Measurements from ENCODE around the gene NELFA.
"Not testable (repeated sequence)": the region's sequence is repeated elsewhere in the genome, so short reads cannot be mapped to it uniquely, and the experiment has no call there.

Gene NELFA

DNA sequence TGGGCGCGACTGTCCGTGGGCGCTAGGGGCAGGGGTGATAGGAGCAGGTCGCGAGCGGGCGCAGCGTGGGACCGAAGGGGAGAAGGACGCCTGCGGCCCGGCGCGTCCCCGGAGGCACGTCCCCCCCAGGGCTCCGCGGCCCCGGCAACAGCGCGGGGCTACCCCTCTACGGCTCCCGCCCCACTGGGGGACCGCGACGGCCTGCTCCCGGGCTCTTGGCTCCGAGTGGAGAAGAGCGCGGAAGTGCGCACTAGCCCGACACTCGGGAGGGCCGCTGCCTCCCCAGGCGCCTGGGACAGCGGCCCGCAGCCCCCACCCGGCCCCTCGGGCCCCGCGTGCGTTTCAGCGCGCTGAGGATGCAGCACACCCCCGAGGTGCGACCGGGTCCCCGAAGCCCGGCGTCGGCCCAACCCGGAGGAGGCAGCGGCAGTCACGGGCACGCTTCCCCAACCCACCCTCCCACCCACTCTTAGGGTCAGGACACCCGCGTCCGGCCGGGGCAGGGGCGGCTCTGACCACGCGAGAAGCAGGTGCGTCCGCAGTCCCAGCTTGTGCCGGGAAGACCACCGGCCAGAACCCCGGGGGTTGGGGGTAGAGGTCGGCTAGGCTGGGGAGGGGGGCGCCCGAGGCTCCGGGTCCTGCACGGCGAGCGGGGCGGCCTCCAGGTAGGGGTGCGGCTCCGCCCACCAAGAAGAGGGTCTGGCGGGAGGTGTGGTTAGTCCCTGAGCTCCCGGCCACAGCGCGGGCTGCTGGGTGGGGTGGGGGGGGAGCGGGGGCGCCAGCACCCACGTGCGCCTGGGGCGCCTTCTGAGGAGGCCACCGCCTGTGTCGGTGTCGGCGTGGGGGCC, 31.8 kb upstream of the NELFA start:
- no peak for DNase-seq (ENCODE audit: low read depth)

DNA sequence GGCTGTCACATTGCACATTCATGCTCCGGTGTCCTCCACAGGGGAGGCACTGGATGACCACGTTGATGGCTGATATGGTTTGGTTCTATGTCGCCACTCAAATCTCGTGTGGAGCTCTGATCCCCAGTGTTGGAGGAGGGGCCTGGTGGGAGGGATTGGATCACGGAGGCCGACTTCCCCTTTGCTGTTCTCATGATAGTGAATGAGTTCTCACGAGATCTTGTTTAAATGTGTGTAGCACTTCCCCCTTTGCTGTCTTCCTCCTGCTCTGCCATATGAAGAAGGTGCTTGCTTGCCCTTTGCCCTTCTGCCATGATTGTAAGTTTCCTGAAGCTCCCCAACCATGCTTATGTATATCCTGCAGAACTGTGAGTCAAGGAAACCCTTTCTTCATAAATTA, 28.1 kb upstream of the NELFA start:
- no peak for DNase-seq (ENCODE audit: low read depth)

DNA sequence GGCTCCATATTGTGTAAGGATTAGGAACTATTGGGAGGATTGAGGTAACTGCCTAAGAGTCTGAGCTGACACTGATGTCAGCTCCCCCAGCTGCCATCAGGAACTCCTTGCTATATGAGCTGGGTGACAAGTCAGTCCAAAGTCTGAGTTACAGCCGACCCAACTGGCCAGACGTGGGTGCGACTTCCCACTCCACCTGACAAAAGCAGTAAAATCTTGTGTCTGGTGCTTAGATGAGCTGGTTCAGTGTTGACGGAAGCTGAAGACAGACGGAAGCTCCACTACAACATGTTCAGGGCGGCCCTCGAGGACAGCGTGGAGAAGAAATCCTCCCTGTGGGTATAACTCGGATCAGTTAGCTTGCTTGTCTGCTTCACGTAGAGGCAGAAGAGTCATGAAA, 27.6 kb upstream of the NELFA start:
- no peak for DNase-seq (ENCODE audit: low read depth)

DNA sequence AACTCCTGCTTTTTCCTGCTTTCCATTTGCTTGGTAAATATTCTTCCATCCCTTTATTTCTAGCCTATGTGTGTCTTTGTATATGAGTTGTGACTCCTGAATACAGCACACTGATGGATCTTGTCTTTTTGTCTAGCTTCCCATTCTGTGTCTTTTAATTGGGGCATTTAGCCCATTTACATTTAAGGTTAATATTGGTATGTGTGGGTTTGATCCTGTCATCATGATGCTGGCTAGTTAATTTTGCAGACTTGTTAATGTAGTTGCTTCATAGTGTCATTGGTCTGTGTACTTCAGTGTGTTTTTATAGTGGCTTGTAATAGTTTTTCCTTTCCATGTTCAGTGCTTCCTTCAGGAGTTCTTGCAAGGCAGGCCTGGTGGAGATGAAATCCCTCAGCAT, 22.4 kb upstream of the NELFA start:
- DNase-seq (ENCODE audit: low read depth) = not testable (repeated sequence)

DNA sequence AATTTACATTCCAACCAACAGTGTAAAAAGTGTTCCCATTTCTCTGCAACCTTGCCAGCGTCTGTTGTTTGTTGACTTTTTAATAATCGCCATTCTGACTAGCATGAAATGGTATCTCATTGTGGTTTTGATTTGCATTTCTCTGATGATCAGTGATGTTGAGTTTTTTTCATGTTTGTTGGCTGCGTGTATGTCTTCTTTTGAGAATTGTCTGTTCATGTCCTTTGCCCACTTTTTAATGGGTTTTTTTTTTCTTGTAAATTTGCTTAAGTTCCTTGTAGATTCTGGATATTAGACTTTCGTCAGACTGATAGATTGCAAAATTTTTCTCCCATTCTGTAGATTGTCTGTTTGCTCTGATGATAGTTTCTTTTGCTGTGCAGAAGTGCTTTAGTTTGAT, 18.3 kb upstream of the NELFA start:
- not testable (repeated sequence) for DNase-seq (ENCODE audit: low read depth)

DNA sequence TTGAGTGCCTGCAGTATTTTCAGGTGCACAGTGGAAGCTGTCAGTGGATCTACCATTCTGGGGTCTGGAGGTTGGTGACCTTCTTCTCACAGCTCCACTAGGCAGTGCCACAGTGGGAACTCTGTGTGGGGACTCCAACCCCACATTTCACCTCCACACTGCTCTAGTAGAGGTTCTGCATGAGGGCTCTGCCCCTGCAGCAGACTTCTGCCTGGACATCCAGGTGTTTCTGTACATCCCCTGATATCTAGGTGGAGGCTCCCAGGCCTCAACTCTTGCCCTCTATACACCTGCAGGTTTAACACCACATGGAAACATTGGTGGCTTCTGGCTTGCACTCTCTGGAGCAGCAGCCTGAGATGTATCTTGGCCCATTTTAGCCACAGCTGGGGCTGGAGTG, 17.0 kb upstream of the NELFA start:
- DNase-seq (ENCODE audit: low read depth) = no peak

DNA sequence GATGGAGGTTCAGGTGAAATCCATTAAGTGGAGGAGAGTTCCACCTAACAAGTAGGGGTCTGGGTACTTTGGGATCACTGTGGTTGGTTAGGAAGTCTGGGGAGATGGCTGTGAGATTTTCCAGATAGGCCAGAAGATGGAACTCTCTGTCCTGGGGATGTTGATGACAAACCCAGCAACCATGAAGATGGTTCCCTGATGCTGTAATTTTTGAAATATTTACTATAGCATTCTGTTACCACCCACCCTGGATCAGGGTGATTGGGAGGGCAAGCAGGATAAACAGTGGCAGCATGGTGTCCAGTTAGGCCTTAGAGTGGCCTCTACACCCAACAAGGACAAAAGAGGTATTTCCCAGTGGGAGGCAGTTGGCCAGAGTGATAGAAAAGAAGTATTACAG, 15.9 kb upstream of the NELFA start:
- no peak for DNase-seq (ENCODE audit: low read depth)

DNA sequence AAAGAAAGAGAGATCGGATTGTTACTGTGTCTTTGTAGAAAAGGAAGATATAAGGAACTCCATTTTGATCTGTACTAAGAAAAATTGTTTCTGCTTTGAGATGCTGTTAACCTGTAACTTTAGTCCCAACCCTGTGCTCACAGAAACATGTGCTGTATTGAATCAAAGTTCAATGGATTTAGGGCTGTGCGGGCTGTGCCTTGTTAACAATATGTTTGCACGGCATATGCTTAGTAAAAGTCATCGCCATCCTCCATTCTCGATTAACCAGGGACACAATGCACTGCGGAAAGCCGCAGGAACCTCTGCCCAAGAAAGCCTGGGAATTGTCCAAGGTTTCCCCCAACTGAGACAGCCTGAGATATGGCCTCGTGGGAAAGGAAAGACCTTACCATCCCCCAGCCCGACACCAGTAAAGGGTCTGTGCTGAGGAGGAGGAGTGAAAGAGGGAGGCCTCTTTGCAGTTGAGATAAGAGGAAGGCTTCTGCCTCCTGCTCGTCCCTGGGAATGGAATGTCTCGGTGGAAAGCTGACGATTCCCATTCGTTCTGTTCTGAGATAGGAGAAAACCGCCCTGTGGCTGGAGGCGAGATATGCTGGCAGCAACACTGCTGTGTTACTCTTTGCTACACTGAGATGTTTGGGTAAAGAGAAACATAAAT, 12.7 kb upstream of the NELFA start:
- DNase-seq (ENCODE audit: low read depth) = not testable (repeated sequence)

DNA sequence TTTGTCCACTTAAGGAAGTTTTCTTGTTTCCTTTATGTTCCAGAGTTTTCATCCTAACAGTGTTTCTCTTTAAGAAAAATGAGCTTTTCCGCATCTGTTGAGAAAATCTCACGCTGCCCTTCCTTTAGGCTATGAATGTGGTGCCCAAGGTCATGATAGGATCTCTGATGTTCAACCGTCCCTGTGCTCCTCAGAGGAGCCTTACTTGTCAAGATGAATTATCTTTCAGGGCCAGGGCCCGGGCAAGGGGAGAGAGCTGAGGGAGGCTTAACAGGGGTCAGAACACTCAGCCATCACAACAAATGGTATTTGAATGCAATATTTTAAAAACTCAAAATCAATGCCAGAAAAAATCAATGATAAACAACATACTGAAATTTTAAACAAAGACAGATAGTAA, 6.2 kb upstream of the NELFA start:
- no peak for DNase-seq (ENCODE audit: low read depth)

DNA sequence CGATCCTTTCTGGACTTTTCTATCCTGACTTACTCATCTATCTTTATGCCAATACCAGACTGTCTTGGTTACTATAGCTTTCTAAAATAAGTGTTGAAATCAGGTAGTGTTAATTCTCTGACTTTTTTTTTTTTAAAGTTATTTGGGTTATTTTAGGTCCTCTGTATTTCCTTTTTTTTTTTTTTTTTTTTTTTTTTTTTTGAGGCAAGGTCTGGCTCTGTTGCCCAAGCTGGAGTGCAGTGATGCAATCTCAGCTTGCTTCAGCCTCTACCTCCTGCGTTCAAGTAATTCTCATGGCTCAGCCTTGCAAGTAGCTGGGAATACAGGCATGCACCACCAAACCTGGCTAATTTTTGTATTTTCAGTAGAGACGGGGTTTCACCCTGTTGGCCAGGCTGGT, 2.8 kb upstream of the NELFA start:
- DNase-seq (ENCODE audit: low read depth) = no peak

DNA sequence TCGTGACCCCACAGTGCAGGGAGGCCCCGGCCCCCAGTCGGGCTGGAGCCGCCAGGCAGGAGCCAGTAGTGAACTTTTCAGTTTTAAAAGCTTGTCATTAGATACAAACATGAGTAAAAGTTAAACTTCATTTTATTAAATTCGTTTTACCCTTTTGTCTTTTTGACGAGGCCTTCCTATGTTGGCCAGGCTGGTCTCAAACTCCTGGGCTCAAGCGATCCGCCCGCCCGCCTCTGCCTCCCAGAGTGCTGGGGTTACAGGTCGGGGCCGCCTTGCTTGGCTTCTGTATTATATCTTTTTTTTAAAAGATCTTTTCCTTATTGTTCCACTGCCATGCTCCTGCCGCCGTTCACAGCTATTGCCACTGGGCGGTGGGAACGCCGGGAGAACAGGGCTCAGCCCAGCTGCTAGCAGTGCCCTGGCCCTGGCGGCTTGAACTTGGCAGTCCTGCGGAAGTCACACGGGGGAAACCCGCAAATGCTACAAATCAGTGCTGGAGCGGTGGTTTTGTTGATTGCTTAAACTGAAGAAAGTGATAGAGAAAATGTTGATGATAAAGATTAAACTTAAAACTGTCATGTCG, 968 bp upstream of the NELFA start:
- DNase-seq (ENCODE audit: low read depth) = peak; percentile 12

DNA sequence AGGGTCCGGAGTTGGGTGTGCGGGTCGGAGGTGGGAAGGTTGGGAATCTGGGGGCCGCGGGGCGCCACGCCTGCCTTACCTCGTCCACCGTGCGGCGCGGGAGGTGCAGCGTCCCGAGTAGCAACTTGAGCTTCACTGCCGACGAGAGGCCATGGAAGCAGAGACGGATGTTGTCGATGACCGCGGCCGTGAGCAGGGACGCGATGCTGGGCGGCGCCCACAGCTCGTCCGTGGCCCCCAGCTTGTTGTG, 178 bp downstream of the NELFA start:
- DNase-seq (ENCODE audit: low read depth) = no peak

DNA sequence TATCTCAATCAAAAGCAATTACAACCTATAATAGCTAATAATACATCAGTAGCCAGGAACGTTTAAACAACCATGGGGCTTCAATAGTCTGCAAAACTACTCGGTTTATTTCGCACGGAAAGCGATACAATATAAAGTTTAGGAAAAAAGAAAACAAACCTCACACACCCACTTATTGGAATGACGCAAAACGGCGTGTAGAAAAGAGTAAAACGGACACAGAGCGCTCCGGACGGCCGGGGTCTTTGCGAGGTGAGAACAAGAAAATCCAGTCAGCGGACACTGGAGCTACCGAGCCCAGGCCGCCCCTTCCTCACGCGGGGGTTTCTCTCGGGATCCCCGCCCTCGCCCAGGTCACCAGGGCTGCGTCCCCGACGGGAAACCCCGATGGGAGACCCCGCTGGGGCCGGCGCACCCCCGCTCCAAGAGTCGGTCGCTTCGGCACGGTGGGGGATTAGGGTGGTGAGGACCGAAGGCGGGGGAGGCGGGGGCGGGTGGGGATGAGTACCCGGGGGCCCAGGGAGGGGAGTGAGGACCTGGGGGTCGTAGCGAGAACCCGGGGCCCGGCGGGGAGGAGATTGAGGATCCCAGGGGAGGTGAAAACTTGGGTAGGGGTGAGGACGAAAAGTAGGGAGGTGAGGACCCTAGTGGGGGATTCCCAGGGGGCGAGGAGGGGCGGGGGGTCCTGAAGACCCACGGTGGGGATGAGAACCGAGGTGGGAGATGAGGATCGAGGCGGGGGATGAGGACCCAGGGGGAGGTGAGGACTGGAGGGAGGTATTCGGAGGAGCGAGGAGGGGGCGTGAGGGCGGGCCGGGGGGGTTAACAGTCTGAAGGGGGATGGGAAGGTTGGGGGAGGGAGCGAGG, 737 bp downstream of the NELFA start:
- DNase-seq (ENCODE audit: low read depth) = no peak

DNA sequence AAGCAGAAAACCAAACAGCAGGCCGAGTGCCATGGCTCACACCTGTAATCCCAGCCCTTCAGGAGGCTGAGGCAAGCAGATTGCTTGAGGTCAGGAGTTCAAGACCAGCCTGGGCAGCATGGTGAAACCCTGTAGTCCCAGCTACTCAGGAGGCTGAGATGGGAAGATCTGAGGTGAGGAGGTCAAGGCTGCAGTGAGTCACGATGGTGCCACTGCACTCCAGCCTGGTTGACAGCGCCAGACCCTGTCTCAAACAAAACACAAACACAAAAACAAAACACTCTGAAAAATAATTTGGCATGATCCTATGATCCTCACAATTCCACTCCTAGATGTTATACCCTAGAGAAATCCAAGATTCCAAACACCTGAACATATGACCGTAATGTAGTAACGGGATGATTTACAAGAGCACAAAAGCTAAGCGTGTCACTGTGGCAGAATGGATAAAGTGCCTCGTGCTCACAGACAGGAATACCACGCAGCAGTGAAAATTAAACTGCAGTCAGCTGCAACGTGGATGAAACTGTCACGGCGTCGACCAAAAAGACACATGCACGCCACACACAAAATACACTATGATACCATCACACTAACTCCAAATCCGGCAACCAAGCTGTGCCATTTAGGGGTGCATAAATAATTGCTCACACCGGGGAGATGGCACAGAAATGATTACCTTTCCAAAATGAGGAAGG, 1.7 kb downstream of the NELFA start:
- DNase-seq (ENCODE audit: low read depth) = no peak

DNA sequence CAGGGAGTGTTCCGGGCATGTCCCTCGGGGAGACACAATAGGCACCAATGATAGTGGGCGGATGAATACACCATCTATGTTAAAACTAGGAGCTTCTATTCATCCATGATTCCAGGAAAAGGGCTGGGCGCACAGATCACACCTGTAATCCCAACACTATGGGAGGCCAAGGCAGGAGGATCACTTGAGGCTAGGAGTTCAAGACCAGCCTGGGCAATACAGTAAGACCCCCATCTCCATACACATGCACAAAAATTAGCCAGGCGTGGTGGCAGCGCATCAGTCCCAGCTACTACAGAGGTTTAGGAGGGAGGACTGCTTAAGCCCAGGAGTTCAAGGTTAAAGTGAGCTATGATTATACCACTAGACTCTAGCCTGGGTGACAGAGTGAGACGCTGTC, 2.4 kb downstream of the NELFA start:
- DNase-seq (ENCODE audit: low read depth) = no peak

DNA sequence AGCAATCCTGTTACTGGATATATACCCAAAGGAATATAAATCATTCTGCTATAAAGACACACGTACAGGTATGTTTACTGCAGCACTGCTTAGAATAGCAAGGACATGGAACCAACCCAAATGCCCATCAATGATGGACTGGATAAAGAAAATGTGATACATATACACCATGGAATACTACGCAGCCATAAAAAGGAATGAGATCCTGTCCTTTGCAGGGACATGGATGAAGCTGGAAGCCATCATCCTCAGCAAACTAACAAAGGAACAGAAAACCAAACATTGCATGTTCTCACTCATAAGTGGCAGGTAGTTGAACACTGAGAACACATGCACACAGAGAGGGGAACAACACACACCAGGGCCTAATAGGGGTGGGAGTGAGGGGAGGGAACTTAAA, 5.4 kb downstream of the NELFA start:
- not testable (repeated sequence) for DNase-seq (ENCODE audit: low read depth)

DNA sequence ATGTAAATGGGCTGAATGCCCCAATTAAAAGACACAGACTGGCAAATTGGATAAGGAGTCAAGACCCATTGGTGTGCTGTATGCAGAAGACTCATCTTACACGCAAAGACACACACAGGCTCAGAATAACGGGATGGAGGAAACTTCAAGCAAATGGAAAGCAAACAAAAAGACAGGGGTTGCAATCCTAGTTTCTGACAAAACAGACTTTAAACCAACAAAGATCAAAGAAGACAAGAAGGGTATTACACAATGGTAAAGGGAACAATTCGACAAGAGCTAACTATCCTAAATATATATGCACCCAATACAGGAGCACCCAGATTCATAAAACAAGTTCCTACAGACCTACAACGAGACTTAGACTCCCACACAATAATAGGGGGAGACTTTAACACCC, 9.5 kb downstream of the NELFA start:
- DNase-seq (ENCODE audit: low read depth) = not testable (repeated sequence)

DNA sequence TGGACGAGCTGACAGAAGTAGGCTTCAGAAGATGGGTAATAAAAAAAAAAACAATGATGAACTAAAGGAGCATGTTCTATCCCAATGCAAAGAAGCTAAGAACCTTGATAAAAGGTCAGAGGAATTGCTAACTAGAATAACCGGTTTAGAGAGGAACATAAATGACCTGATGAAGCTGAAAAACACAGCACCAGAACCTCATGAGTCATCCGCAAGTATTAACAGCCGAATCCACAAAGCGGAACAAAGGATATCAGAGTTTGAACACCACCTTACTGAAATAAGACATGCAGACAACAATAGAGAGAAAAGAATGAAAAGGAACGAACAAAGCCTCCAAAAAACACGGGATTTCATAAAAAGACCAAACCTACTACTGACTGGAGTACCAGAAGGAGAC, 10.5 kb downstream of the NELFA start:
- no peak for DNase-seq (ENCODE audit: low read depth)

DNA sequence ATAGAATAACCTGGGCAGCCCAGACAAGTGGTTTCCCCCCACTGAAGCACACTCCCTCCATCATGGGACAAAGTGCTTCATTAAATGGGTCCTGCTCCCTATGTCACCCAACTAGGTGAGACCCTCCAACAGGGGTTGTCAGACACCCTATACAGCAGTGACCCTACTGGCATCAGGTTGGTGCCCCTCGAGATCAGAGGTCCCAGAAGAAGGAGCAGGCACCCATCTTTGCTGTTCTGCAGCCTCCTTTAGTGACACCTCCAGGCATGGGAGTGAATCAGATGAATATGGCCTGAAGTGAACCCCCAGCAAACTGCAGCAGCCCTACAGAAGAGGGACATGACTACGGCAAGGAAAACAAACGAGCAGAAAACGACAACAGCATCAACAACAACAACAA, 11.1 kb downstream of the NELFA start:
- no peak for DNase-seq (ENCODE audit: low read depth)

DNA sequence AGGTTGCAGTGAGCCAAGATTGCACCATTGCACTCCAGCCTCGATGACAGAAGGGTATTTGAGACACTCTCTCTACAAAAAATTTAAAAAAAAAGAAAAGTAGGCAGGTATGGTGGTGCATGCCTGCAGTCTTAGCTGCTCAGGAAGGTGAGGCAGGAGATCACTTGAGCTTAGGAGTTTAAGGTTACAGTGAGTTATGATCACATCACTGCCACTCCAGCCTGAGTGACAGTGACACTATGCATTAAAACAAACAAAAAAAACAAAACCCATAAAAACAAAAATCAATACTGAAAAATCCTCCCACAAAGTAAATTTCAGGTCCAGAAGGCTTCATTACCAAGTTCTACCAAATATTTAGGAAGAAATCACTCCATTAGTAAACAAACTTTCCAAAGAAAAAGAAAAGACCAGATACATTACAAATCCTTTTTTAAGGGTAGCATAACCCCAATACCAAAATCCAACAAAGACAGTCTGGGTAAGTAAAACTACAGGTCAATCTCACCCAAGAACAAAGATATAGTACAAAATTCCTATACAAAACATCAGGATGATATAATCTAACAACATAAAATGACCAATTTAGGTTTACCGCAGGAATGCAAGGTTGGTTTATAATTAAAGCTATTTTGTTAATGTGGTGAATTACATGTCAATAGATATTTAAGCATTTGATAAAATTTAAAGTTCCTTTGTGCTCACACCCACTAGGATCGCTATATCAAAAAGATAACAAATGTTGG, 11.7 kb downstream of the NELFA start:
- no peak for DNase-seq (ENCODE audit: low read depth)

DNA sequence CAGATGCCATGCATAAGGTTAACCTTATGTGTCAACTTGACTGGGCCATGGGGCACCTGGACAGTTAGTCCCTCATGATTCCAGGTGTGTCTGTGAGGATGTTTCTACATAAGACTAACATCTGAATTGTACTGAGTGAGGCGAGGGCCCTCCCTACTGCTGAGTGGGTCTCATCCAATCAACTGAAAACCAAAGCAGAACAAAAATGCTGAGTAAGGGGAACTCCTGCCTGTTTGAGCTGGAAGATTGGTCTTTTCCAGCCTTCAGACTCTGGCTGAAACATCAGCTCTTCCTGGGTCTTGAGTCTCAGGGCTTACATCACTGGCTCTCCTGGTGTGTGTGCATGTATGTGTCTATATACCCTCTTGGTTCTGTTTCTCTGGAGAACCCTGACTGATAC, 13.8 kb downstream of the NELFA start:
- no peak for DNase-seq (ENCODE audit: low read depth)
